ENCODE results near the gene MORC1. TPM values are rescaled to one million over a fixed set of nuclear protein-coding genes. Genes with fewer than 3 reads are reported as not detected.

MORC1 gene
- polyA plus RNA-seq, 2 of the 4 experiments (the other 2 are of a cell fraction): not detected

DNA sequence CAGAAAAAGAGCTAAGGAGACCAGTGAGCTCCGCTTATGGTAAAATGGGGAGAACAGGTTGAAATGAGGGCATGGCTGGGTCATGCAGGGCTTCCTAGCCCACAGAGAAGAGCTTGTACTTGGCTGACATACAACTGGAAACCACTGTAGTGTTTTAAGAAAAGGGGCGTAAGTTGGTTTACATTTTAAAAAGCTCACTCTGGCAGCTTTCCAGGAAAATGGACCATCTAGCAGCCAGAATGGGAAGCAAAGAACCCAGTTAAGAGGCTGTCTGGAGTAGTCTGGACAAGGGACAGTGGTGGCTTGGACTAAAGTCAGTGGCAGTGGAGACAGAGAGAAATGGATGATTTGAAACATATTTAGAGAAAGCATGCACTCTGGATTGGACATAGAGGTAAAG, 1.9 kb downstream of the MORC1 start:
- ChIA-PET POLR2A (no interaction called here), CTCF (interaction anchor here (1.0 kb wide), 1 partner anchor 10 kb away, joined by 3 read pairs; no protein-coding TSS in a partner anchor)
- no peak for ATAC-seq
- DNase-seq (ENCODE audit: low read depth in 1 of 2, low spot score in 1 of 2): no peak
- TF ChIP-seq, protein P1, sequence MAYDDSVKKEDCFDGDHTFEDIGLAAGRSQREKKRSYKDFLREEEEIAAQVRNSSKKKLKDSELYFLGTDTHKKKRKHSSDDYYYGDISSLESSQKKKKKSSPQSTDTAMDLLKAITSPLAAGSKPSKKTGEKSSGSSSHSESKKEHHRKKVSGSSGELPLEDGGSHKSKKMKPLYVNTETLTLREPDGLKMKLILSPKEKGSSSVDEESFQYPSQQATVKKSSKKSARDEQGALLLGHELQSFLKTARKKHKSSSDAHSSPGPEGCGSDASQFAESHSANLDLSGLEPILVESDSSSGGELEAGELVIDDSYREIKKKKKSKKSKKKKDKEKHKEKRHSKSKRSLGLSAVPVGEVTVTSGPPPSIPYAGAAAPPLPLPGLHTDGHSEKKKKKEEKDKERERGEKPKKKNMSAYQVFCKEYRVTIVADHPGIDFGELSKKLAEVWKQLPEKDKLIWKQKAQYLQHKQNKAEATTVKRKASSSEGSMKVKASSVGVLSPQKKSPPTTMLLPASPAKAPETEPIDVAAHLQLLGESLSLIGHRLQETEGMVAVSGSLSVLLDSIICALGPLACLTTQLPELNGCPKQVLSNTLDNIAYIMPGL (CRISPR knock-in tag; IDR thresholded peaks at IDR 0.05; ENCODE audit: borderline replicate concordance): no peak
- TF ChIP-seq FOSL2 (IDR thresholded peaks at IDR 0.05) (no peak), FOSL2 (CRISPR knock-in tag; IDR thresholded peaks at IDR 0.05) (no peak)
- no peak for FAIRE-seq
- no peak overlapping the region for H3K4me2 ChIP-seq
- H3K27ac ChIP-seq: no peak overlapping the region
- no peaks in the 10 kb centered on the region for H3K4me1 ChIP-seq
- H3K9me3 ChIP-seq: no peaks in the 10 kb centered on the region
- H3K4me3 ChIP-seq: no peak overlapping the region
- 77% methylated on average over 2 of the region's 2 CpGs for WGBS (ENCODE audit: missing lambda C conversion rate)

DNA sequence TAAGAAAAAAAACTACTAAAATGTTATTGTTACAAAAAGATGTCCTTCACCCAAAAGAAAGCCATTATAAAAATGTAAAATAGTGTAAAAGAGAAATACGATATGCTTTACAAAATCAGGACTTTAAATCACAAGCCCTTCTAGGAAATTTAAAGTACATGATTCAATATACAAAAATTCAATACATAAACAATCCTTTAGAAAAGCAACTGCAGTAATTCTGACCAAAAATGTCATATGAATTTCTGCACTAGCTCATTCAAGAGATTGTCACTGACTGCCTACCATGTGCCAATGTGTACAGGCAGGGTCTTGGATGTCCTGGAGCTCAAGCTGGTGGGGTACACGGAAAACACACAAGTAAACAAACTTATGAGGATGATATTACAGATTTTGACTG, 2.5 kb downstream of the MORC1 start:
- FAIRE-seq (no peak), ATAC-seq (no peak), DNase-seq (ENCODE audit: low read depth in 1 of 2, low spot score in 1 of 2) (no peak)
- no peak for TF ChIP-seq CHD4 (IDR thresholded peaks at IDR 0.05; ENCODE audit: borderline replicate concordance)
- TF ChIP-seq RAD21 (conservative IDR thresholded peaks at IDR 0.05 in 1 of 2, IDR thresholded peaks at IDR 0.05 in 1 of 2): no peak
- TF ChIP-seq, protein P2, sequence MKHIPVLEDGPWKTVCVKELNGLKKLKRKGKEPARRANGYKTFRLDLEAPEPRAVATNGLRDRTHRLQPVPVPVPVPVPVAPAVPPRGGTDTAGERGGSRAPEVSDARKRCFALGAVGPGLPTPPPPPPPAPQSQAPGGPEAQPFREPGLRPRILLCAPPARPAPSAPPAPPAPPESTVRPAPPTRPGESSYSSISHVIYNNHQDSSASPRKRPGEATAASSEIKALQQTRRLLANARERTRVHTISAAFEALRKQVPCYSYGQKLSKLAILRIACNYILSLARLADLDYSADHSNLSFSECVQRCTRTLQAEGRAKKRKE (CRISPR knock-in tag; IDR thresholded peaks at IDR 0.05; ENCODE audit: low read depth): no peak
- TF ChIP-seq HDAC2 (IDR thresholded peaks at IDR 0.05): no peak
- no peak for TF ChIP-seq MYC (IDR thresholded peaks at IDR 0.05; ENCODE audit: borderline replicate concordance, low read length)
- TF ChIP-seq, protein P3, sequence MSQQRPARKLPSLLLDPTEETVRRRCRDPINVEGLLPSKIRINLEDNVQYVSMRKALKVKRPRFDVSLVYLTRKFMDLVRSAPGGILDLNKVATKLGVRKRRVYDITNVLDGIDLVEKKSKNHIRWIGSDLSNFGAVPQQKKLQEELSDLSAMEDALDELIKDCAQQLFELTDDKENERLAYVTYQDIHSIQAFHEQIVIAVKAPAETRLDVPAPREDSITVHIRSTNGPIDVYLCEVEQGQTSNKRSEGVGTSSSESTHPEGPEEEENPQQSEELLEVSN (IDR thresholded peaks at IDR 0.05; ENCODE audit: borderline replicate concordance, low read depth): no peak
- no peak for TF ChIP-seq ZFP36 (IDR thresholded peaks at IDR 0.05; ENCODE audit: borderline replicate concordance, partially characterized antibody)
- TF ChIP-seq HEYL (CRISPR knock-in tag; IDR thresholded peaks at IDR 0.05): no peak
- TF ChIP-seq MAFK (IDR thresholded peaks at IDR 0.05; ENCODE audit: partially characterized antibody): no peak
- TF ChIP-seq FOSL2 (IDR thresholded peaks at IDR 0.05): no peak
- TF ChIP-seq FOSL2 (CRISPR knock-in tag; IDR thresholded peaks at IDR 0.05): no peak
- TF ChIP-seq, protein P4, sequence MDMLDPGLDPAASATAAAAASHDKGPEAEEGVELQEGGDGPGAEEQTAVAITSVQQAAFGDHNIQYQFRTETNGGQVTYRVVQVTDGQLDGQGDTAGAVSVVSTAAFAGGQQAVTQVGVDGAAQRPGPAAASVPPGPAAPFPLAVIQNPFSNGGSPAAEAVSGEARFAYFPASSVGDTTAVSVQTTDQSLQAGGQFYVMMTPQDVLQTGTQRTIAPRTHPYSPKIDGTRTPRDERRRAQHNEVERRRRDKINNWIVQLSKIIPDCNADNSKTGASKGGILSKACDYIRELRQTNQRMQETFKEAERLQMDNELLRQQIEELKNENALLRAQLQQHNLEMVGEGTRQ (IDR thresholded peaks at IDR 0.05): no peak
- TF ChIP-seq, protein P5, sequence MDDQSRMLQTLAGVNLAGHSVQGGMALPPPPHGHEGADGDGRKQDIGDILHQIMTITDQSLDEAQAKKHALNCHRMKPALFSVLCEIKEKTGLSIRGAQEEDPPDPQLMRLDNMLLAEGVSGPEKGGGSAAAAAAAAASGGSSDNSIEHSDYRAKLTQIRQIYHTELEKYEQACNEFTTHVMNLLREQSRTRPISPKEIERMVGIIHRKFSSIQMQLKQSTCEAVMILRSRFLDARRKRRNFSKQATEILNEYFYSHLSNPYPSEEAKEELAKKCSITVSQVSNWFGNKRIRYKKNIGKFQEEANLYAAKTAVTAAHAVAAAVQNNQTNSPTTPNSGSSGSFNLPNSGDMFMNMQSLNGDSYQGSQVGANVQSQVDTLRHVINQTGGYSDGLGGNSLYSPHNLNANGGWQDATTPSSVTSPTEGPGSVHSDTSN (IDR thresholded peaks at IDR 0.05): no peak
- TF ChIP-seq CEBPB (IDR thresholded peaks at IDR 0.05): no peak
- no peak for TF ChIP-seq CHD2 (IDR thresholded peaks at IDR 0.05; ENCODE audit: low read length, partially characterized antibody)
- TF ChIP-seq, protein P6, sequence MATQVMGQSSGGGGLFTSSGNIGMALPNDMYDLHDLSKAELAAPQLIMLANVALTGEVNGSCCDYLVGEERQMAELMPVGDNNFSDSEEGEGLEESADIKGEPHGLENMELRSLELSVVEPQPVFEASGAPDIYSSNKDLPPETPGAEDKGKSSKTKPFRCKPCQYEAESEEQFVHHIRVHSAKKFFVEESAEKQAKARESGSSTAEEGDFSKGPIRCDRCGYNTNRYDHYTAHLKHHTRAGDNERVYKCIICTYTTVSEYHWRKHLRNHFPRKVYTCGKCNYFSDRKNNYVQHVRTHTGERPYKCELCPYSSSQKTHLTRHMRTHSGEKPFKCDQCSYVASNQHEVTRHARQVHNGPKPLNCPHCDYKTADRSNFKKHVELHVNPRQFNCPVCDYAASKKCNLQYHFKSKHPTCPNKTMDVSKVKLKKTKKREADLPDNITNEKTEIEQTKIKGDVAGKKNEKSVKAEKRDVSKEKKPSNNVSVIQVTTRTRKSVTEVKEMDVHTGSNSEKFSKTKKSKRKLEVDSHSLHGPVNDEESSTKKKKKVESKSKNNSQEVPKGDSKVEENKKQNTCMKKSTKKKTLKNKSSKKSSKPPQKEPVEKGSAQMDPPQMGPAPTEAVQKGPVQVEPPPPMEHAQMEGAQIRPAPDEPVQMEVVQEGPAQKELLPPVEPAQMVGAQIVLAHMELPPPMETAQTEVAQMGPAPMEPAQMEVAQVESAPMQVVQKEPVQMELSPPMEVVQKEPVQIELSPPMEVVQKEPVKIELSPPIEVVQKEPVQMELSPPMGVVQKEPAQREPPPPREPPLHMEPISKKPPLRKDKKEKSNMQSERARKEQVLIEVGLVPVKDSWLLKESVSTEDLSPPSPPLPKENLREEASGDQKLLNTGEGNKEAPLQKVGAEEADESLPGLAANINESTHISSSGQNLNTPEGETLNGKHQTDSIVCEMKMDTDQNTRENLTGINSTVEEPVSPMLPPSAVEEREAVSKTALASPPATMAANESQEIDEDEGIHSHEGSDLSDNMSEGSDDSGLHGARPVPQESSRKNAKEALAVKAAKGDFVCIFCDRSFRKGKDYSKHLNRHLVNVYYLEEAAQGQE (IDR thresholded peaks at IDR 0.05): no peak
- no peak for TF ChIP-seq NR3C1 (IDR thresholded peaks at IDR 0.05)
- no peak for TF ChIP-seq EP300 (IDR thresholded peaks at IDR 0.05)
- Histone ChIP-seq H3K27ac (no peak overlapping the region), H3K4me3 (no peak overlapping the region), H3K9me3 (no peaks in the 10 kb centered on the region), H3K4me2 (no peak overlapping the region), H3K4me1 (no peaks in the 10 kb centered on the region)
- CTCF ChIA-PET: no interaction called here
- POLR2A ChIA-PET: no interaction called here
- WGBS (ENCODE audit: missing lambda C conversion rate): 26% methylated on average over 2 of the region's 2 CpGs

Measured in A549 (cell line).